ENCODE measurements around the gene NOS3. TPM values are rescaled to one million over a fixed set of nuclear protein-coding genes. Genes with fewer than 3 reads are reported as not detected.

Gene NOS3
- total RNA-seq, 2 donors from 2014 or later: 6.1 to 10.4 TPM

GRCh38 chr7:151000897-151001495 lies 10.2 kb downstream of the NOS3 start:
- Histone ChIP-seq H3K9me3 (no peaks in the 10 kb centered on the region), H3K27ac (no peak overlapping the region), H3K4me1 (replicated peaks) (no peaks in the 10 kb centered on the region), H3K36me3 (no peaks in the 10 kb centered on the region), H3K4me3 (no peak overlapping the region), H3K27me3 (replicated peaks; ENCODE audit: insufficient read depth) (no peaks in the 10 kb centered on the region)
- TF ChIP-seq POLR2A (IDR thresholded peaks at IDR 0.05) (no peak), POLR2AphosphoS5 (IDR thresholded peaks at IDR 0.05) (no peak)
- TF ChIP-seq, protein P1, sequence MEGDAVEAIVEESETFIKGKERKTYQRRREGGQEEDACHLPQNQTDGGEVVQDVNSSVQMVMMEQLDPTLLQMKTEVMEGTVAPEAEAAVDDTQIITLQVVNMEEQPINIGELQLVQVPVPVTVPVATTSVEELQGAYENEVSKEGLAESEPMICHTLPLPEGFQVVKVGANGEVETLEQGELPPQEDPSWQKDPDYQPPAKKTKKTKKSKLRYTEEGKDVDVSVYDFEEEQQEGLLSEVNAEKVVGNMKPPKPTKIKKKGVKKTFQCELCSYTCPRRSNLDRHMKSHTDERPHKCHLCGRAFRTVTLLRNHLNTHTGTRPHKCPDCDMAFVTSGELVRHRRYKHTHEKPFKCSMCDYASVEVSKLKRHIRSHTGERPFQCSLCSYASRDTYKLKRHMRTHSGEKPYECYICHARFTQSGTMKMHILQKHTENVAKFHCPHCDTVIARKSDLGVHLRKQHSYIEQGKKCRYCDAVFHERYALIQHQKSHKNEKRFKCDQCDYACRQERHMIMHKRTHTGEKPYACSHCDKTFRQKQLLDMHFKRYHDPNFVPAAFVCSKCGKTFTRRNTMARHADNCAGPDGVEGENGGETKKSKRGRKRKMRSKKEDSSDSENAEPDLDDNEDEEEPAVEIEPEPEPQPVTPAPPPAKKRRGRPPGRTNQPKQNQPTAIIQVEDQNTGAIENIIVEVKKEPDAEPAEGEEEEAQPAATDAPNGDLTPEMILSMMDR (IDR thresholded peaks at IDR 0.05): no peak
- intact Hi-C loops (cut with DNase I): no loop called here
- 92% methylated on average over 13 of the region's 13 CpGs for WGBS
- DNase-seq (ENCODE audit: low spot score): no peak

- H3K27me3 ChIP-seq (replicated peaks; ENCODE audit: insufficient read depth): no peaks in the 10 kb centered on the region
- intact Hi-C loops (cut with DNase I): no loop called here
- 94% methylated on average over 16 of the region's 16 CpGs for WGBS
- no peaks in the 10 kb centered on the region for H3K4me1 ChIP-seq (replicated peaks)
- no peaks in the 10 kb centered on the region for H3K36me3 ChIP-seq
- H3K9me3 ChIP-seq: no peaks in the 10 kb centered on the region
- DNase-seq (ENCODE audit: low spot score): no peak
- no peak overlapping the region for H3K4me3 ChIP-seq
- TF ChIP-seq POLR2A (IDR thresholded peaks at IDR 0.05) (no peak), POLR2AphosphoS5 (IDR thresholded peaks at IDR 0.05) (no peak)
- TF ChIP-seq, protein P1 (IDR thresholded peaks at IDR 0.05): no peak
- H3K27ac ChIP-seq: no peak overlapping the region
These were observed 10.7 kb downstream of the NOS3 start for GRCh38 chr7:151001546-151001945.

DNA sequence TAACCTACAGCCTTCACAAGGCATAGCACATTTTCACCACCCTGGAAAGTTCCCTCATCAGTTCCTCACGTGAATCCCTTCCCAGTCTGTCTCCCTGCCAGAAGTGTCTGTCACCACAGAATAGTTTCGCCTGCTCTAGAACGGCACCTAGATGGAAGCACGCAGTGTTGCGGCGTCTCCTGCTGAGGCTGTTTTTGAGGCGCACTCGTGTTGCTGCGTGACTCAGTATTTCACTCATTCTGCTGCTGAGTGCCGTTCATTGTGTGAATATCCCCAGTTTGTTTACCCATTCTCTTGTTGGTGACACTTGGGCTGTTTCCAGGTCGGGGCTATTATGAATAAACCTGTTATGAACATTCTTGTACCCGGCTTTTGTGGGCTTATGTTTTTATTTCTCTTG lies 12.8 kb downstream of the NOS3 start:
- no peak overlapping the region for H3K27ac ChIP-seq
- H3K4me1 ChIP-seq (replicated peaks): no peaks in the 10 kb centered on the region
- intact Hi-C loops (cut with DNase I): no loop called here
- H3K27me3 ChIP-seq (replicated peaks; ENCODE audit: insufficient read depth): no peaks in the 10 kb centered on the region
- TF ChIP-seq, protein P1 (IDR thresholded peaks at IDR 0.05): no peak
- no peak for TF ChIP-seq POLR2AphosphoS5 (IDR thresholded peaks at IDR 0.05)
- TF ChIP-seq POLR2A (IDR thresholded peaks at IDR 0.05): no peak
- no peaks in the 10 kb centered on the region for H3K9me3 ChIP-seq
- no peak overlapping the region for H3K4me3 ChIP-seq
- H3K36me3 ChIP-seq: no peaks in the 10 kb centered on the region
- no peak for DNase-seq (ENCODE audit: low spot score)
- 38% methylated on average over 12 of the region's 12 CpGs for WGBS

DNA sequence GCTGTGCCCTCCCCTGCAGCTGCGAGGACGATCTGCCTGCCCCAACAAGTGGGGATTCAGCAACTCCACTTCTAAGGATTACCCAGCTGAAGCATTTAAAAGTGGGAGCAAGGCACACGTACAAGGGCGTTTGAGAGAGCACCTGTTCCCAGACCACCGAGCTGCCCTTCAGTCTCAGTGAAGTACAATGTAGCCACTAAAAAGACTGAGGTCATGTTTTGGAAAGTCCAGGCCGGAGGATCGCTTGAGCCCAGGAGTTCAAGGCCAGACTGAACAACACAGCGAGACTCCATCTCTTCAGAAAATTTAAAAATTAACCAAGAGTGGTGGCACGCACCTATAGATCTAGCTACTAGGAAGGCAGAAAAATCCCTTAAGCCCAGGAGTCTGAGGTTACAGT lies 14.7 kb downstream of the NOS3 start:
- intact Hi-C loops (cut with DNase I): no loop called here
- WGBS: 75% methylated on average over 9 of the region's 9 CpGs

More for the DNA sequence above, 14.7 kb downstream of the NOS3 start:
- no peak for DNase-seq (ENCODE audit: low spot score)
- TF ChIP-seq POLR2AphosphoS5 (IDR thresholded peaks at IDR 0.05) (no peak), POLR2A (IDR thresholded peaks at IDR 0.05) (no peak)
- TF ChIP-seq, protein P1 (IDR thresholded peaks at IDR 0.05): no peak
- H3K27me3 ChIP-seq (replicated peaks; ENCODE audit: insufficient read depth): peaks cover 6% of the 10 kb centered on the region
- H3K4me3 ChIP-seq: no peak overlapping the region
- no peaks in the 10 kb centered on the region for H3K4me1 ChIP-seq (replicated peaks)
- no peak overlapping the region for H3K27ac ChIP-seq
- no peaks in the 10 kb centered on the region for H3K9me3 ChIP-seq
- H3K36me3 ChIP-seq: no peaks in the 10 kb centered on the region

Data from prostate gland (tissue), 2 donors.